ENCODE measurements around the gene RAPGEF4.

The RAPGEF4 gene

GRCh38 chr2:172710584-172711047, 25.0 kb upstream of the RAPGEF4 start (continued):
- TF ChIP-seq BCL6B (tag by site-specific recombination; IDR thresholded peaks at IDR 0.05) (peak; percentile 97), ZNF221 (tag by site-specific recombination; IDR thresholded peaks at IDR 0.05; ENCODE audit: borderline replicate concordance) (no peak), ZNF16 (tag by site-specific recombination; IDR thresholded peaks at IDR 0.05; ENCODE audit: low read depth) (no peak), ZNF600 (tag by site-specific recombination; IDR thresholded peaks at IDR 0.05) (peak; percentile 67; the same call in 1 of the 2 replicates), ZNF596 (tag by site-specific recombination; IDR thresholded peaks at IDR 0.05) (no peak), ZNF175 (tag by site-specific recombination; IDR thresholded peaks at IDR 0.05) (no peak), ZNF521 (tag by site-specific recombination; IDR thresholded peaks at IDR 0.05) (no peak), MEIS1 (CRISPR knock-in tag; IDR thresholded peaks at IDR 0.05; ENCODE audit: borderline replicate concordance) (no peak), ZNF544 (tag by site-specific recombination; IDR thresholded peaks at IDR 0.05) (no peak), ZNF747 (tag by site-specific recombination; IDR thresholded peaks at IDR 0.05) (no peak), ZNF426 (tag by site-specific recombination; IDR thresholded peaks at IDR 0.05) (no peak), ZEB2 (tag by site-specific recombination; IDR thresholded peaks at IDR 0.05) (peak; percentile 92), ZNF785 (tag by site-specific recombination; IDR thresholded peaks at IDR 0.05) (no peak), ZNF239 (tag by site-specific recombination; IDR thresholded peaks at IDR 0.05) (no peak), SP7 (tag by site-specific recombination; IDR thresholded peaks at IDR 0.05) (peak; percentile 88), ZNF416 (tag by site-specific recombination; IDR thresholded peaks at IDR 0.05) (no peak), ZNF664 (tag by site-specific recombination; IDR thresholded peaks at IDR 0.05) (no peak), ZNF292 (tag by site-specific recombination; IDR thresholded peaks at IDR 0.05; ENCODE audit: borderline replicate concordance, low read depth) (no peak), ZNF24 (tag by site-specific recombination; IDR thresholded peaks at IDR 0.05) (peak; percentile 90), ZNF341 (tag by site-specific recombination; IDR thresholded peaks at IDR 0.05; ENCODE audit: low read depth) (no peak), ZNF2 (tag by site-specific recombination; IDR thresholded peaks at IDR 0.05) (no peak), ZNF623 (tag by site-specific recombination; IDR thresholded peaks at IDR 0.05) (no peak), ZNF174 (tag by site-specific recombination; IDR thresholded peaks at IDR 0.05) (no peak), WT1 (tag by site-specific recombination; IDR thresholded peaks at IDR 0.05) (no peak), ZNF837 (tag by site-specific recombination; IDR thresholded peaks at IDR 0.05) (no peak), ZNF473 (tag by site-specific recombination; IDR thresholded peaks at IDR 0.05) (no peak), MYNN (tag by site-specific recombination; IDR thresholded peaks at IDR 0.05; ENCODE audit: borderline replicate concordance) (no peak)
- TF ChIP-seq, protein P1, sequence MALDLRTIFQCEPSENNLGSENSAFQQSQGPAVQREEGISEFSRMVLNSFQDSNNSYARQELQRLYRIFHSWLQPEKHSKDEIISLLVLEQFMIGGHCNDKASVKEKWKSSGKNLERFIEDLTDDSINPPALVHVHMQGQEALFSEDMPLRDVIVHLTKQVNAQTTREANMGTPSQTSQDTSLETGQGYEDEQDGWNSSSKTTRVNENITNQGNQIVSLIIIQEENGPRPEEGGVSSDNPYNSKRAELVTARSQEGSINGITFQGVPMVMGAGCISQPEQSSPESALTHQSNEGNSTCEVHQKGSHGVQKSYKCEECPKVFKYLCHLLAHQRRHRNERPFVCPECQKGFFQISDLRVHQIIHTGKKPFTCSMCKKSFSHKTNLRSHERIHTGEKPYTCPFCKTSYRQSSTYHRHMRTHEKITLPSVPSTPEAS (tag by site-specific recombination; IDR thresholded peaks at IDR 0.05) = no peak
- TF ChIP-seq, protein P2, sequence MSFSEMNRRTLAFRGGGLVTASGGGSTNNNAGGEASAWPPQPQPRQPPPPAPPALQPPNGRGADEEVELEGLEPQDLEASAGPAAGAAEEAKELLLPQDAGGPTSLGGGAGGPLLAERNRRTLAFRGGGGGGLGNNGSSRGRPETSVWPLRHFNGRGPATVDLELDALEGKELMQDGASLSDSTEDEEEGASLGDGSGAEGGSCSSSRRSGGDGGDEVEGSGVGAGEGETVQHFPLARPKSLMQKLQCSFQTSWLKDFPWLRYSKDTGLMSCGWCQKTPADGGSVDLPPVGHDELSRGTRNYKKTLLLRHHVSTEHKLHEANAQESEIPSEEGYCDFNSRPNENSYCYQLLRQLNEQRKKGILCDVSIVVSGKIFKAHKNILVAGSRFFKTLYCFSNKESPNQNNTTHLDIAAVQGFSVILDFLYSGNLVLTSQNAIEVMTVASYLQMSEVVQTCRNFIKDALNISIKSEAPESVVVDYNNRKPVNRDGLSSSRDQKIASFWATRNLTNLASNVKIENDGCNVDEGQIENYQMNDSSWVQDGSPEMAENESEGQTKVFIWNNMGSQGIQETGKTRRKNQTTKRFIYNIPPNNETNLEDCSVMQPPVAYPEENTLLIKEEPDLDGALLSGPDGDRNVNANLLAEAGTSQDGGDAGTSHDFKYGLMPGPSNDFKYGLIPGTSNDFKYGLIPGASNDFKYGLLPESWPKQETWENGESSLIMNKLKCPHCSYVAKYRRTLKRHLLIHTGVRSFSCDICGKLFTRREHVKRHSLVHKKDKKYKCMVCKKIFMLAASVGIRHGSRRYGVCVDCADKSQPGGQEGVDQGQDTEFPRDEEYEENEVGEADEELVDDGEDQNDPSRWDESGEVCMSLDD (tag by site-specific recombination; IDR thresholded peaks at IDR 0.05) = no peak
- TF ChIP-seq, protein P3, sequence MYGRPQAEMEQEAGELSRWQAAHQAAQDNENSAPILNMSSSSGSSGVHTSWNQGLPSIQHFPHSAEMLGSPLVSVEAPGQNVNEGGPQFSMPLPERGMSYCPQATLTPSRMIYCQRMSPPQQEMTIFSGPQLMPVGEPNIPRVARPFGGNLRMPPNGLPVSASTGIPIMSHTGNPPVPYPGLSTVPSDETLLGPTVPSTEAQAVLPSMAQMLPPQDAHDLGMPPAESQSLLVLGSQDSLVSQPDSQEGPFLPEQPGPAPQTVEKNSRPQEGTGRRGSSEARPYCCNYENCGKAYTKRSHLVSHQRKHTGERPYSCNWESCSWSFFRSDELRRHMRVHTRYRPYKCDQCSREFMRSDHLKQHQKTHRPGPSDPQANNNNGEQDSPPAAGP (tag by site-specific recombination; IDR thresholded peaks at IDR 0.05) = peak; percentile 69; the same call in 1 of the 2 replicates
- TF ChIP-seq, protein P4, sequence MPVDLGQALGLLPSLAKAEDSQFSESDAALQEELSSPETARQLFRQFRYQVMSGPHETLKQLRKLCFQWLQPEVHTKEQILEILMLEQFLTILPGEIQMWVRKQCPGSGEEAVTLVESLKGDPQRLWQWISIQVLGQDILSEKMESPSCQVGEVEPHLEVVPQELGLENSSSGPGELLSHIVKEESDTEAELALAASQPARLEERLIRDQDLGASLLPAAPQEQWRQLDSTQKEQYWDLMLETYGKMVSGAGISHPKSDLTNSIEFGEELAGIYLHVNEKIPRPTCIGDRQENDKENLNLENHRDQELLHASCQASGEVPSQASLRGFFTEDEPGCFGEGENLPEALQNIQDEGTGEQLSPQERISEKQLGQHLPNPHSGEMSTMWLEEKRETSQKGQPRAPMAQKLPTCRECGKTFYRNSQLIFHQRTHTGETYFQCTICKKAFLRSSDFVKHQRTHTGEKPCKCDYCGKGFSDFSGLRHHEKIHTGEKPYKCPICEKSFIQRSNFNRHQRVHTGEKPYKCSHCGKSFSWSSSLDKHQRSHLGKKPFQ (tag by site-specific recombination; IDR thresholded peaks at IDR 0.05) = no peak
